Fibroblast of lung (primary cell): ENCODE results near the gene HEPN1.

Experiments
- CTCF ChIP-seq, 2 donors: IDR thresholded peaks in 1 of 2; conservative IDR thresholded peaks in 1 of 2; 1 replicate in 1 of 2; 2 replicates in 1 of 2; pipeline ENCODE4 v1.5.1; 2011 to 2012; ENCODE audit warnings: low read length in 2 of 2, control low read depth in 1 of 2, inconsistent platforms in 1 of 2, low read depth in 1 of 2, mild to moderate bottlenecking in 1 of 2
- EZH2 ChIP-seq: IDR thresholded peaks from 2 replicates; pipeline ENCODE4 v1.5.1; 2012; ENCODE audit warnings: low read length, control low read depth, mild to moderate bottlenecking; ENCODE audit errors: missing control alignments

GRCh38 chr11:124928942-124929665 is 10.1 kb downstream of the HEPN1 start:
- TF ChIP-seq CTCF (conservative IDR thresholded peaks at IDR 0.05 in 1 of 2, IDR thresholded peaks at IDR 0.05 in 1 of 2; ENCODE audit: low read depth in 1 of 2, low read length in 2 of 2) = no peak
- TF ChIP-seq EZH2 = no peak
